IMR-90 (cell line): ENCODE data around the gene LHFPL5. TPM values are rescaled to one million over a fixed set of nuclear protein-coding genes. Genes with fewer than 3 reads are reported as not detected.

Experiments
- ATAC-seq: fragments of 200-7000 bp; cut with Tn5 transposase; 2 replicates; pipeline ENCODE4 v1.9.1; 2020; ENCODE audit warnings: low read depth, mild to moderate bottlenecking, moderate library complexity
- BruUV-seq: library from RNA; stranded (reverse); fragments of 400-500 nt; replicated peaks from 2 replicates; lab custom pipeline; 2021; lab: Mats Ljungman, UMichigan
- CTCF ChIA-PET: fragments of 300-600 bp; formaldehyde crosslinking; extraction: SDS; loops from one replicate; lab custom pipeline; 2021; ENCODE audit warnings: antibody characterized with exemption; lab: Yijun Ruan, JAX
- POLR2A ChIA-PET: fragments of 300-600 bp; sonication (Branson Sonifier 250); formaldehyde crosslinking; loops from one replicate; lab custom pipeline; 2022; ENCODE audit warnings: antibody characterized with exemption; ENCODE audit not compliant: unreplicated experiment; lab: Charles Lee
- DNase-seq: peaks from one replicate; pipeline ENCODE4 v3.0.0; 2013
- H2AFZ ChIP-seq: replicated peaks from 2 replicates; pipeline ENCODE3; 2013; ENCODE audit warnings: low read length, mild to moderate bottlenecking; ENCODE audit not compliant: poor library complexity
- H2AK5ac ChIP-seq: 2 replicates; pipeline ENCODE4 v1.6.1; 2013; ENCODE audit warnings: low read depth, low read length, inconsistent platforms
- H2AK9ac ChIP-seq: replicated peaks from 2 replicates; pipeline ENCODE3; 2013; ENCODE audit warnings: mild to moderate bottlenecking, low read depth, low read length, moderate library complexity; ENCODE audit not compliant: poor library complexity
- H2BK120ac ChIP-seq: 2 replicates; pipeline ENCODE4 v1.6.1; 2013; ENCODE audit warnings: low read depth, low read length, inconsistent platforms
- H2BK15ac ChIP-seq: 3 replicates; pipeline ENCODE4 v1.6.1; 2013; ENCODE audit warnings: low read depth, low read length, inconsistent platforms
- H2BK20ac ChIP-seq: 2 replicates; pipeline ENCODE4 v1.6.1; 2013; ENCODE audit warnings: low read depth, mild to moderate bottlenecking, inconsistent platforms, low read length, moderate library complexity
- H2BK5ac ChIP-seq: 2 replicates; pipeline ENCODE4 v1.6.1; 2013; ENCODE audit warnings: mild to moderate bottlenecking, low read depth, low read length, inconsistent platforms; ENCODE audit not compliant: poor library complexity, severe bottlenecking
- H3K14ac ChIP-seq: replicated peaks from 2 replicates; pipeline ENCODE4 v1.6.1; 2013; ENCODE audit warnings: low read depth, low read length, inconsistent platforms
- H3K18ac ChIP-seq: 2 replicates; pipeline ENCODE4 v1.6.1; 2013; ENCODE audit warnings: low read depth, low read length, control low read depth
- H3K23ac ChIP-seq: 2 replicates; pipeline ENCODE4 v1.6.1; 2013; ENCODE audit warnings: low read depth, low read length, inconsistent platforms
- H3K27ac ChIP-seq: 2 replicates; pipeline ENCODE4 v1.5.1; 2013; ENCODE audit warnings: mild to moderate bottlenecking, control low read depth, low read length; ENCODE audit not compliant: insufficient read depth
- H3K27me3 ChIP-seq: 2 replicates; pipeline ENCODE4 v1.6.1; 2013; ENCODE audit warnings: low read length; ENCODE audit not compliant: control insufficient read depth, insufficient read depth
- H3K36me3 ChIP-seq: 2 replicates; pipeline ENCODE4 v1.6.1; 2013; ENCODE audit warnings: low read length, mixed read lengths; ENCODE audit not compliant: control insufficient read depth, insufficient read depth
- H3K4ac ChIP-seq: 2 replicates; pipeline ENCODE4 v1.6.1; 2013; ENCODE audit warnings: low read depth, low read length, inconsistent platforms
- H3K4me1 ChIP-seq: 2 replicates; pipeline ENCODE4 v1.6.1; 2013; ENCODE audit warnings: low read length, mixed read lengths; ENCODE audit not compliant: control insufficient read depth, insufficient read depth
- H3K4me2 ChIP-seq: 2 replicates; pipeline ENCODE4 v1.6.1; 2013; ENCODE audit warnings: low read depth, mild to moderate bottlenecking, control low read depth, low read length, moderate library complexity
- H3K4me3 ChIP-seq: 2 replicates; pipeline ENCODE4 v1.5.1; 2013; ENCODE audit warnings: low read depth, mild to moderate bottlenecking, control low read depth, low read length, moderate library complexity; ENCODE audit not compliant: insufficient read depth
- H3K56ac ChIP-seq: 2 replicates; pipeline ENCODE4 v1.6.1; 2013; ENCODE audit warnings: low read length, inconsistent platforms; ENCODE audit not compliant: insufficient read depth; ENCODE audit errors: extremely low read depth
- H3K79me1 ChIP-seq, 2 experiments: 2 replicates each; pipeline ENCODE4 v1.6.1; 2013; ENCODE audit warnings: low read length in 2 of 2, inconsistent platforms in 1 of 2, low read depth in 1 of 2
- H3K9ac ChIP-seq: 2 replicates; pipeline ENCODE4 v1.6.1; 2013; ENCODE audit warnings: low read depth, low read length, control low read depth
- H3K9me1 ChIP-seq: 2 replicates; pipeline ENCODE4 v1.6.1; 2013; ENCODE audit warnings: low read length, inconsistent platforms; ENCODE audit not compliant: insufficient read depth
- H3K9me3 ChIP-seq: 2 replicates; pipeline ENCODE4 v1.6.1; 2013; ENCODE audit warnings: low read length; ENCODE audit not compliant: control insufficient read depth, insufficient read depth
- H4K20me1 ChIP-seq: 2 replicates; pipeline ENCODE4 v1.6.1; 2013; ENCODE audit warnings: low read length, inconsistent platforms; ENCODE audit not compliant: insufficient read depth
- H4K5ac ChIP-seq: 2 replicates; pipeline ENCODE4 v1.6.1; 2013; ENCODE audit warnings: mild to moderate bottlenecking, low read depth, low read length, control low read depth
- H4K8ac ChIP-seq, 2 experiments: 2 replicates each; pipeline ENCODE4 v1.6.1; 2013; ENCODE audit warnings: low read depth in 2 of 2, low read length in 2 of 2, control low read depth in 1 of 2, inconsistent platforms in 1 of 2
- H4K91ac ChIP-seq: 2 replicates; pipeline ENCODE4 v1.6.1; 2013; ENCODE audit warnings: low read depth, low read length, inconsistent platforms; ENCODE audit not compliant: insufficient read depth
- NFE2L2 ChIP-seq: fragments of 150-350 bp; IDR thresholded peaks from 2 replicates; pipeline ENCODE4 v1.6.1; 2016; ENCODE audit warnings: low read depth, mild to moderate bottlenecking, low read length
- POLR2A ChIP-seq: IDR thresholded peaks from 2 replicates; pipeline ENCODE4 v1.6.1; 2012; ENCODE audit warnings: mild to moderate bottlenecking, low read depth, low read length
- WGBS, 2 experiments: methylation state at CpG; one replicate each; pipeline versions ENCODE4 v1.1.5 to v1.1.7; 2013; ENCODE audit warnings: missing lambda C conversion rate in 2 of 2; ENCODE audit not compliant: insufficient read length in 1 of 2; ENCODE audit errors: extremely low coverage in 2 of 2; 5-methylcytosine and 5-hydroxymethylcytosine counted together
- dilution Hi-C: fragments of 300-500 bp; cut with HindIII; formaldehyde crosslinking; loops from one replicate; pipeline ENCODE4 v1.14.3; 2018; ENCODE audit warnings: low sequenced_read_pairs; ENCODE audit not compliant: unreplicated experiment
- in situ Hi-C: fragments of 300-500 bp; cut with MboI; formaldehyde crosslinking; loops from 3 replicates; pipeline ENCODE4 v1.14.3; 2019; ENCODE audit warnings: low sequenced_read_pairs, inconsistent platforms, mixed read lengths
- intact Hi-C: fragments of 100-400 bp; cut with micrococcal nuclease; formaldehyde crosslinking; loops from 2 replicates; pipeline ENCODE4 v1.10.0; 2022
- polyA plus RNA-seq, 3 experiments: library from polyadenylated mRNA; depleted of rRNA; stranded (reverse); fragments of >200 nt; gene quantifications; 2 replicates each; pipeline ENCODE4 v1.2.3, GENCODE V29; 2012; ENCODE audit warnings: low replicate concordance in 1 of 3
- total RNA-seq: library from RNA; depleted of rRNA; stranded (reverse); fragments of >200 nt; gene quantifications from 2 replicates; pipeline ENCODE4 v1.2.3, GENCODE V29; 2012

The LHFPL5 gene
- total and polyA plus RNA-seq, 2 of the 4 experiments (the other 2 are of a cell fraction), result not detected

DNA sequence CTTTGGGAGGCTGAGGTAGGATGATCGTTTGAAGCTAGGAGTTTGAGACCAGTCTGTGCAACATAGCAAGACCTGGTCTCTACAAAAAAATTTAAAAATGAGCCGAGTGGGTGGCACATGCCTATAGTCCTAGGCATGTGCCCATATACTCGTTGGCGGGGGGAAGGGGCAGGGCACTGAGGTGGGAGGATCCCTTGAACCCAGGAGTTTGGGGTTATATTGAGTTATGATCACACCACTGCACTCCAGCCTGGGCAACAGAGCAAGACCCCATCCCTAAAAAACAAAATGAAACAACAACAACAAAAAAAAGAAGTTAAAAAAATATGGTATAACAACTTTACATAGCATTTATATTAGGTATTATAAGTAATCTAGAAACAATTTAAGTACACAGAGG, 47.8 kb downstream of the LHFPL5 start:
- 100% methylated on average over 1 of the region's 4 CpGs; no CpG with 5 or more reads in 1 of the 2 experiments for WGBS, 2 experiments
- no TSS peak for BruUV-seq
- intact Hi-C loops (loop anchor here (10.0 kb wide), 1 partner anchor 242 kb away; no protein-coding TSS in a partner anchor), dilution Hi-C loops (no loop called here), in situ Hi-C loops (no loop called here)
- peaks cover 4% of the 10 kb centered on the region; the same call in 1 of the 2 replicates for H3K9me1 ChIP-seq
- ATAC-seq, result no peak
- POLR2A ChIA-PET, result no interaction called here
- H4K8ac ChIP-seq, result no peak overlapping the region
- no peak overlapping the region for H2BK120ac ChIP-seq
- peaks cover 21% of the 10 kb centered on the region for H3K36me3 ChIP-seq
- no peak overlapping the region for H3K56ac ChIP-seq
- H2BK5ac ChIP-seq, result no peak overlapping the region
- no peak overlapping the region for H2BK15ac ChIP-seq
- H3K23ac ChIP-seq, result no peak overlapping the region
- 0 out of 4 replicates have a peak, but pooled peaks cover 3 to 4% of the 10 kb centered on the region in 2 experiments for H3K79me1 ChIP-seq
- no peak for DNase-seq
- no peak overlapping the region for H3K4me2 ChIP-seq
- no peak overlapping the region for H3K27ac ChIP-seq
- H3K9me3 ChIP-seq, result no peaks in the 10 kb centered on the region; the same call in 1 of the 2 replicates
- H3K14ac ChIP-seq, result no peak overlapping the region
- no peak for TF ChIP-seq POLR2A
- TF ChIP-seq NFE2L2, result no peak
- no peaks in the 10 kb centered on the region for H3K27me3 ChIP-seq
- no peak overlapping the region for H4K5ac ChIP-seq
- H2BK20ac ChIP-seq, result no peak overlapping the region
- no peak overlapping the region for H2AFZ ChIP-seq
- CTCF ChIA-PET, result no interaction called here
- no peak overlapping the region for H2AK9ac ChIP-seq
- H4K20me1 ChIP-seq, result no peaks in the 10 kb centered on the region
- H3K18ac ChIP-seq, result no peak overlapping the region
- H3K4ac ChIP-seq, result no peak overlapping the region
- no peaks in the 10 kb centered on the region for H3K4me1 ChIP-seq
- H2AK5ac ChIP-seq, result no peak overlapping the region
- no peak overlapping the region for H3K4me3 ChIP-seq
- no peak overlapping the region for H3K9ac ChIP-seq
- H4K91ac ChIP-seq, result no peak overlapping the region
